Psoas muscle (tissue), 8 donors: ENCODE measurements around the gene COL8A1. TPM values are rescaled to one million over a fixed set of nuclear protein-coding genes. Genes with fewer than 3 reads are reported as not detected.

Source experiments
- ATAC-seq, 4 donors: fragments of 200-7000 bp; cut with Tn5 transposase; one replicate each; pipeline ENCODE4 v1.9.1; 2020; ENCODE audit warnings: moderate library complexity in 3 of 4, mild to moderate bottlenecking in 2 of 4
- DNase-seq, 2 donors: peaks; one replicate each; pipeline ENCODE4 v3.0.0-alpha.2; 2020
- H3K27ac ChIP-seq: fragments of 200-600 bp; one replicate; pipeline ENCODE4 v1.8.0; 2022
- H3K27me3 ChIP-seq, 3 donors: fragments of 200-600 bp in 1 of 3; one replicate each; pipeline versions ENCODE4 v1.6.1 to v1.8.0; 2013 to 2022; ENCODE audit warnings: low read length in 2 of 3, mild to moderate bottlenecking in 2 of 3, moderate library complexity in 1 of 3; ENCODE audit not compliant: insufficient read depth in 3 of 3
- H3K36me3 ChIP-seq, 2 donors: fragments of 200-600 bp in 1 of 2; one replicate each; pipeline versions ENCODE4 v1.6.1 to v1.8.0; 2013 to 2022; ENCODE audit warnings: low read depth in 1 of 2, mild to moderate bottlenecking in 1 of 2, moderate library complexity in 1 of 2; ENCODE audit not compliant: insufficient read depth in 1 of 2
- H3K4me1 ChIP-seq: fragments of 200-600 bp; one replicate; pipeline ENCODE4 v1.8.0; 2022
- H3K4me3 ChIP-seq: fragments of 200-600 bp; one replicate; pipeline ENCODE4 v1.8.0; 2022; ENCODE audit warnings: mild to moderate bottlenecking
- H3K9me3 ChIP-seq: fragments of 200-600 bp; one replicate; pipeline ENCODE4 v1.8.0; 2022
- CTCF ChIP-seq: fragments of 200-600 bp; IDR thresholded peaks from one replicate; pipeline ENCODE4 v1.8.0; 2022; ENCODE audit warnings: antibody characterized with exemption
- WGBS, 3 donors: extraction: QIAGEN DNeasy Blood & Tissue Kit; methylation state at CpG; one replicate each; pipeline versions ENCODE4 v1.1.6 to v1.1.7; 2013; 5-methylcytosine and 5-hydroxymethylcytosine counted together
- intact Hi-C, 2 donors: fragments of 100-400 bp; cut with DNase I; formaldehyde crosslinking; loops; one replicate each; pipeline versions ENCODE4 v1.11.0 to v1.14.2; 2022
- polyA plus RNA-seq, 3 donors: library from polyadenylated mRNA; stranded (reverse); fragments of 200-250 nt; gene quantifications; one replicate each; pipeline ENCODE4 v1.2.3, GENCODE V29; 2013
- total RNA-seq, 4 donors: library from RNA; stranded (reverse); fragmentation: NEBNext Ultra II Directional in 2 of 4; extraction: Animal tissue kit (Norgen Biotek cat#: 25700) in 2 of 4; gene quantifications; one replicate each; pipeline versions ENCODE4 v1.2.1 to v1.2.4, GENCODE V29; 2021 to 2023
- donor health status: healthy with polysubstance abuse.
- donor health status: DM: no; HTN: no; CAD: no; lungs with moderate emphysema.
- donor health status: Bipolar disorder and iron deficiency.
- donor health status: healthy.
- donor health status: DM: yes; HTN: yes; CAD: no.
- donor health status: DM: no; HTN: no; CAD: no.
- donor health status: DM: no; HTN: no; CAD: no.
- donor health status: DM: yes; HTN: yes; CAD: no.

COL8A1 gene
- total and polyA plus RNA-seq, 7 donors = 1.2 to 11.3 (median 2.3) TPM

DNA sequence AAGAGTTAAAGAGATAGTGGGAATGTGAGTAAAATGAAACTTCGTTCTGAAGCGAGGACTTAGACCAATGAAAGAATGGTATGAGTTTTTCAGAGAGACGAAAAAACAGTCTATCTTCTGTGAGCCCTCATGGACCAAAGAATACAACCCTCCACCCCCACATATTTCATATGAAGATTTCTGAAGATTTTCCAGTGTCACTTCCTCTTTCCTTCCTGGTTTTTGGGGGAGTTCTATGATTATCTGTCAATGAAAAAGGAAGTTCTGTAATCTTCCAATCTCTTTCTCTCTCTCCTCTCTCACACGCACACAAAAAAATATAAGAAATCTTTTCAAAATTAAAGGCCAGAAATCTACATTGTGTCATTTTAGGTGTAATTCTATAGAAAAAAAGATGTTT is 206.9 kb downstream of the COL8A1 start:
- peak overlapping the region; percentile 65 for H3K27ac ChIP-seq

GRCh38 chr3:99845999-99846398 is 207.6 kb downstream of the COL8A1 start:
- Histone ChIP-seq H3K36me3 (peaks cover 0 to 14% of the 10 kb centered on the region in 2 donors), H3K4me1 (peaks cover 33% of the 10 kb centered on the region), H3K4me3 (no peak overlapping the region), H3K27me3 (no peaks in the 10 kb centered on the region), H3K27ac (peak overlapping the region; percentile 65), H3K9me3 (no peaks in the 10 kb centered on the region)
- DNase-seq (no peak), ATAC-seq (no peak)
- intact Hi-C loops = no loop called here
- no peak for TF ChIP-seq CTCF
- 34 to 42% (median 41%) methylated on average over 2 of the region's 2 CpGs for WGBS, 3 donors

More for the DNA sequence above, 206.9 kb downstream of the COL8A1 start:
- H3K36me3 ChIP-seq = peaks cover 0 to 7% of the 10 kb centered on the region in 2 donors
- H3K4me1 ChIP-seq = peaks cover 33% of the 10 kb centered on the region
- no peak overlapping the region for H3K4me3 ChIP-seq
- DNase-seq (no peak), ATAC-seq (no peak)
- no peak for TF ChIP-seq CTCF
- intact Hi-C loops = no loop called here
- H3K9me3 ChIP-seq = no peaks in the 10 kb centered on the region
- whole genome bisulfite sequencing, 3 donors = 55 to 63% (median 60%) methylated on average over 4 of the region's 4 CpGs
- H3K27me3 ChIP-seq = no peaks in the 10 kb centered on the region

- intact Hi-C loops = no loop called here
- H3K36me3 ChIP-seq = peaks cover 0 to 18% of the 10 kb centered on the region in 2 donors
- no peaks in the 10 kb centered on the region for H3K27me3 ChIP-seq
- WGBS, 3 donors = 25 to 29% (median 28%) methylated on average over 6 of the region's 6 CpGs
- H3K4me3 ChIP-seq = no peak overlapping the region
- TF ChIP-seq CTCF = no peak
- no peak for DNase-seq
- H3K4me1 ChIP-seq = peaks cover 33% of the 10 kb centered on the region
- ATAC-seq = peak in 3 of 4 donors; percentile 22 to 64 (median 53)
- H3K9me3 ChIP-seq = no peaks in the 10 kb centered on the region
- peak overlapping the region; percentile 65 for H3K27ac ChIP-seq
These were observed 208.2 kb downstream of the COL8A1 start for GRCh38 chr3:99846477-99847160.

GRCh38 chr3:99848433-99848832 is 210.0 kb downstream of the COL8A1 start:
- TF ChIP-seq CTCF = no peak
- Histone ChIP-seq H3K27me3 (no peaks in the 10 kb centered on the region), H3K4me1 (peaks cover 41% of the 10 kb centered on the region)

More at GRCh38 chr3:99848433-99848832, 210.0 kb downstream of the COL8A1 start:
- DNase-seq = no peak
- H3K27ac ChIP-seq = no peak overlapping the region
- H3K9me3 ChIP-seq = no peaks in the 10 kb centered on the region
- WGBS, 3 donors = 85 to 89% (median 88%) methylated on average over 6 of the region's 6 CpGs
- no peak overlapping the region for H3K4me3 ChIP-seq
- peaks cover 0 to 25% of the 10 kb centered on the region in 2 donors for H3K36me3 ChIP-seq
- intact Hi-C loops = no loop called here
- no peak for ATAC-seq

Other genes with a start within 250 kb of the COL8A1 start
- 100 to 1,000 TPM in 1 of 4 donors, 10 to 100 TPM in 3; 18.4 to 174 (median 56.1) TPM for gene CMSS1, start 179.3 kb downstream of the COL8A1 start, total RNA-seq
- gene CMSS1, start 179.3 kb downstream of the COL8A1 start, polyA plus RNA-seq = 10 to 100 TPM; 51.4 to 85.6 (median 58.8) TPM